ENCODE results near the gene IRF7. TPM values are rescaled to one million over a fixed set of nuclear protein-coding genes. Genes with fewer than 3 reads are reported as not detected.
"Not testable (repeated sequence)": the region's sequence is repeated elsewhere in the genome, so short reads cannot be mapped to it uniquely, and the experiment has no call there.

Gene IRF7
- polyA plus RNA-seq, 1 of the 3 experiments (the other 2 are of a cell fraction), result 6.3 TPM

DNA sequence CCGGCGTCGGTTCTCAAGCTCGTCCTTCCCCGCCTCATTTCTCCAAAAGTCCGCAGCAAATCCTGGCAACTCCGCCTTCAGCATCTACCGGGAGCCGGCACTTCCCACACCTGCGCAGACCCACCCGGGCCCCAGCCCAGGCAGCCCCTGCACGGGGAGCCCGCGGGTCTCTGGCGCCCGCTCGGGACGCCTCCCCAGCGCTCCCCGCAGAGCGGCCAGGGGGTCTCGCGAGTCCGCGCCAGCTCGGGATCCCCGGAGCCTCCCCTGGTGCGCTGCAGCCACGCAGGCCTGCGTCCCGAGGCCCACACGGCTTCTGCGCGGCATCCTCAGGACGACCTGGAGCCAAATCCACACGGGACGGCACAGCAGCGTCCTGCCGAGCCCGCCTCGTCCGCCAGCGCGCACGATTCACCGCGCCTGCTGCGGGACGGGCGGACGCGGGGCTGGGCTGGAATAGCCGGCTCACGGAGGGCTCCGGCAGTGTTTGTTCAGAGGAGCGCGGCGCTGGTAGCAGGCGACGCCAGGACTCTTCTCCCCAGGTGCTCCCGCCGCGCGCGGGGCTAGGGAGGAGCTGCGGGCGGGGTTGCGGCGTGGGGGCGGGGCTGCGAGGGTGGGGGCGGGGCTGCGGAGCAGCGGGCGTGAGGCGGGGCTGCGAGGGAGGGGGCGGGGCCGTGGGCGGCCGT is 40.3 kb downstream of the IRF7 start:
- Histone ChIP-seq H3K27ac (ENCODE audit: low read depth in 2 of 2, low read length in 1 of 2) (no peak overlapping the region; a peak in 1 of 4 replicates), H3K9me3 (no peaks in the 10 kb centered on the region), H3K9me2 (no peaks in the 10 kb centered on the region), H3K9ac (peak overlapping the region; percentile 62), H3K79me2 (ENCODE audit: insufficient read depth) (peaks cover 42% of the 10 kb centered on the region), H4K20me1 (ENCODE audit: insufficient read depth) (peaks cover 37% of the 10 kb centered on the region), H3F3A (replicated peaks; ENCODE audit: insufficient read depth) (no peaks in the 10 kb centered on the region), H3K36me3 (replicated peaks in 1 of 2; ENCODE audit: control insufficient read depth in 1 of 2, insufficient read depth in 2 of 2, low read length in 1 of 2) (no peaks in the 10 kb centered on the region), H3K4me2 (peak overlapping the region; percentile 97), H3K27me3 (ENCODE audit: insufficient read depth) (no peaks in the 10 kb centered on the region), H3K4me3 (ENCODE audit: low read depth in 2 of 2, low read length in 1 of 2) (peak overlapping the region; percentile 74 to 77), H3K4me1 (ENCODE audit: control insufficient read depth in 1 of 2, insufficient read depth in 2 of 2, low read depth in 1 of 2, low read length in 1 of 2) (peaks cover 4 to 29% of the 10 kb centered on the region in 2 experiments; a peak in 3 of 4 replicates), H2AFZ (ENCODE audit: low read depth) (peak overlapping the region; percentile 93; the same call in 1 of the 2 replicates)
- TF ChIP-seq, protein P1, sequence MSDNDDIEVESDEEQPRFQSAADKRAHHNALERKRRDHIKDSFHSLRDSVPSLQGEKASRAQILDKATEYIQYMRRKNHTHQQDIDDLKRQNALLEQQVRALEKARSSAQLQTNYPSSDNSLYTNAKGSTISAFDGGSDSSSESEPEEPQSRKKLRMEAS (IDR thresholded peaks at IDR 0.05; ENCODE audit: low read depth), result peak; percentile 56
- no peak for TF ChIP-seq JUND (IDR thresholded peaks at IDR 0.05)
- DNase-seq, result no peak
- 9% methylated on average over 26 of the region's 81 CpGs for WGBS (ENCODE audit: low lambda C conversion rate)
- POLR2A ChIA-PET, result interaction anchor here (0.7 to 1.8 kb wide), 8 partner anchors 9 to 69 kb away, joined by 3 to 14 read pairs (median 3); no protein-coding TSS in a partner anchor
- CTCF ChIA-PET, result interaction anchor here (0.6 to 1.5 kb wide), 7 partner anchors 9 to 152 kb away, joined by 3 to 5 read pairs (median 3); no protein-coding TSS in a partner anchor

DNA sequence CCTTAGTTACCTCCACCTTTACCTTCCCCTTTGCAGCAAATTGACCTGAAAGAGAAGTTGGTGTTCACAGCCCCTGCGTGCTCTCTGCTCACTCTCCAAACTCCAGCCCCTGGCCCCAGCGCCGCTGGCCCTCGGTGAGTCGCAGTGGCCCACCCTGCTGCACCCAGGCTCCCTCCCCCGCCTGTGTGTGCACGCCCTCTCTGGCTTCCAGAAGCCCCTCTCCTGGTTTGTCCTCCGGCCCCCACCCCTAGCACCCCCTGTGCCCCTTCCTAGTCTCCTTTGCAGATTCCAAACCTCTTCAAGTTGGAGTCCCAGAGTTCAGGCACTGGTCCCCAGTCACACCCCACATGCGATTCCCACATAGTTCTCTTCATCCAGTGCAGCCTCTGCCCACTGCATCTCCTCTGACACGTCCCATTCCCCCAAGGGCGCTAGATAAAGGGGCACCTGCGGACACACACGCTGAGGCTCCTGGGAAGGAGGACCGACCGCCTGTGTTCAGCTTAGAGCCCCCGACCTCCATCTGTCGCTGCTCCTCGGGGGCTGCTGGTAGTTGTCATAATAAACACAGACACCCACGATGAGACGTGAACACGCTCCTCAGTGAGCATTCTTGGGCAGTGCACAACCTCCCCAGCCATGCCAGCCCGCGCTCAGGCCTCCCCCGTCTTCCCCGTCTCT is 41.0 kb downstream of the IRF7 start:
- Histone ChIP-seq H3K79me2 (ENCODE audit: insufficient read depth) (peaks cover 35% of the 10 kb centered on the region), H3F3A (replicated peaks; ENCODE audit: insufficient read depth) (no peaks in the 10 kb centered on the region), H3K4me1 (ENCODE audit: control insufficient read depth in 1 of 2, insufficient read depth in 2 of 2, low read depth in 1 of 2, low read length in 1 of 2) (peaks cover 4 to 28% of the 10 kb centered on the region in 2 experiments; a peak in 3 of 4 replicates), H3K4me2 (peak overlapping the region; percentile 97), H3K36me3 (replicated peaks in 1 of 2; ENCODE audit: control insufficient read depth in 1 of 2, insufficient read depth in 2 of 2, low read length in 1 of 2) (no peaks in the 10 kb centered on the region), H2AFZ (ENCODE audit: low read depth) (peak overlapping the region; percentile 93; the same call in 1 of the 2 replicates), H3K9me3 (no peaks in the 10 kb centered on the region), H3K27me3 (ENCODE audit: insufficient read depth) (no peaks in the 10 kb centered on the region), H3K9me2 (no peaks in the 10 kb centered on the region), H4K20me1 (ENCODE audit: insufficient read depth) (peaks cover 31% of the 10 kb centered on the region), H3K9ac (peak overlapping the region; percentile 62), H3K4me3 (ENCODE audit: low read depth in 2 of 2, low read length in 1 of 2) (peak overlapping the region; percentile 74 to 77), H3K27ac (ENCODE audit: low read depth in 2 of 2, low read length in 1 of 2) (no peak overlapping the region)
- TF ChIP-seq ELF1 (IDR thresholded peaks at IDR 0.05) (no peak), RAD21 (IDR thresholded peaks at IDR 0.05; ENCODE audit: low read length) (no peak), MXI1 (IDR thresholded peaks at IDR 0.05; ENCODE audit: low read depth, low read length) (no peak), FOXM1 (IDR thresholded peaks at IDR 0.05; ENCODE audit: low read depth) (no peak), RFX5 (IDR thresholded peaks at IDR 0.05; ENCODE audit: low read length) (no peak), TEAD4 (IDR thresholded peaks at IDR 0.05; ENCODE audit: borderline replicate concordance, insufficient read depth) (no peak), FOSL2 (IDR thresholded peaks at IDR 0.05; ENCODE audit: borderline replicate concordance, low read depth) (no peak), YY1 (IDR thresholded peaks at IDR 0.05; ENCODE audit: low read depth) (no peak), RXRA (IDR thresholded peaks at IDR 0.05; ENCODE audit: borderline replicate concordance, low read depth) (no peak), TAF1 (IDR thresholded peaks at IDR 0.05; ENCODE audit: borderline replicate concordance, low read depth, low read length) (no peak)
- TF ChIP-seq, protein P2, sequence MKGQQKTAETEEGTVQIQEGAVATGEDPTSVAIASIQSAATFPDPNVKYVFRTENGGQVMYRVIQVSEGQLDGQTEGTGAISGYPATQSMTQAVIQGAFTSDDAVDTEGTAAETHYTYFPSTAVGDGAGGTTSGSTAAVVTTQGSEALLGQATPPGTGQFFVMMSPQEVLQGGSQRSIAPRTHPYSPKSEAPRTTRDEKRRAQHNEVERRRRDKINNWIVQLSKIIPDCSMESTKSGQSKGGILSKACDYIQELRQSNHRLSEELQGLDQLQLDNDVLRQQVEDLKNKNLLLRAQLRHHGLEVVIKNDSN (IDR thresholded peaks at IDR 0.05; ENCODE audit: borderline replicate concordance, low read depth), result no peak
- TF ChIP-seq, protein P3, sequence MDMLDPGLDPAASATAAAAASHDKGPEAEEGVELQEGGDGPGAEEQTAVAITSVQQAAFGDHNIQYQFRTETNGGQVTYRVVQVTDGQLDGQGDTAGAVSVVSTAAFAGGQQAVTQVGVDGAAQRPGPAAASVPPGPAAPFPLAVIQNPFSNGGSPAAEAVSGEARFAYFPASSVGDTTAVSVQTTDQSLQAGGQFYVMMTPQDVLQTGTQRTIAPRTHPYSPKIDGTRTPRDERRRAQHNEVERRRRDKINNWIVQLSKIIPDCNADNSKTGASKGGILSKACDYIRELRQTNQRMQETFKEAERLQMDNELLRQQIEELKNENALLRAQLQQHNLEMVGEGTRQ (IDR thresholded peaks at IDR 0.05; ENCODE audit: borderline replicate concordance, low read depth, low read length), result no peak
- TF ChIP-seq, protein P4, sequence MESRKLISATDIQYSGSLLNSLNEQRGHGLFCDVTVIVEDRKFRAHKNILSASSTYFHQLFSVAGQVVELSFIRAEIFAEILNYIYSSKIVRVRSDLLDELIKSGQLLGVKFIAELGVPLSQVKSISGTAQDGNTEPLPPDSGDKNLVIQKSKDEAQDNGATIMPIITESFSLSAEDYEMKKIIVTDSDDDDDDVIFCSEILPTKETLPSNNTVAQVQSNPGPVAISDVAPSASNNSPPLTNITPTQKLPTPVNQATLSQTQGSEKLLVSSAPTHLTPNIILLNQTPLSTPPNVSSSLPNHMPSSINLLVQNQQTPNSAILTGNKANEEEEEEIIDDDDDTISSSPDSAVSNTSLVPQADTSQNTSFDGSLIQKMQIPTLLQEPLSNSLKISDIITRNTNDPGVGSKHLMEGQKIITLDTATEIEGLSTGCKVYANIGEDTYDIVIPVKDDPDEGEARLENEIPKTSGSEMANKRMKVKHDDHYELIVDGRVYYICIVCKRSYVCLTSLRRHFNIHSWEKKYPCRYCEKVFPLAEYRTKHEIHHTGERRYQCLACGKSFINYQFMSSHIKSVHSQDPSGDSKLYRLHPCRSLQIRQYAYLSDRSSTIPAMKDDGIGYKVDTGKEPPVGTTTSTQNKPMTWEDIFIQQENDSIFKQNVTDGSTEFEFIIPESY (IDR thresholded peaks at IDR 0.05; ENCODE audit: borderline replicate concordance, low read depth), result no peak
- POLR2A ChIA-PET, result interaction anchor here (0.7 to 1.8 kb wide), 3 partner anchors 11 to 63 kb away, joined by 3 to 14 read pairs (median 3); no protein-coding TSS in a partner anchor
- CTCF ChIA-PET, result interaction anchor here (0.8 to 1.5 kb wide), 4 partner anchors 20 to 148 kb away, joined by 3 to 5 read pairs (median 4); no protein-coding TSS in a partner anchor
- DNase-seq, result no peak
- 54% methylated on average over 24 of the region's 25 CpGs for WGBS (ENCODE audit: low lambda C conversion rate)

DNA sequence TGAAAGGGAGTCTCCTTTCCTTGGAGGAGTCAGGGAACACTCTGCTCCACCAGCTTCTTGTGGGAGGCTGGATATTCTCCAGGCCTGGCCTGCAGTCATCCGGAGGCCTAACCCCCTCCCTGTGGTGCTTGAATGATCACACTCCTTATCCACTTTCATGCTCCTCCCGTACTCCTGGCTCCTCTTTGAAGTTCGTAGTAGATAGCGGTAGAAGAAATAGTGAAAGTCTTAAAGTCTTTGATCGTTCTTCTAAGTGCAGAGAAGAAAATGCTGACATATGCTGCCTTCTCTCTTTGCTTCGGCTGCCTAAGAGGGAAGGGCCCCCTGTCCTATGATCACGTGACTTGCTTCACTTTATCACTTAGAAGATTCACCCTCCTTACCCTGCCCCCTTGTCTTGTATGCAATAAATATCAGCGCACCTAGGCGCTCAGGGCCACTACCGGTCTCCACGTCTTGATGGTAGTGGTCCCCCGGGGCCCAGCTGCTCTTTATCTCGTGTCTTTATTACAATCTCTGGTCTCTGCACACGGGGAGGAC is 41.6 kb downstream of the IRF7 start:
- H3K36me3 ChIP-seq (replicated peaks in 1 of 2; ENCODE audit: control insufficient read depth in 1 of 2, insufficient read depth in 2 of 2, low read length in 1 of 2); H3K9me3 ChIP-seq; H3K27ac ChIP-seq (ENCODE audit: low read depth in 2 of 2, low read length in 1 of 2); DNase-seq; POLR2A ChIA-PET; H3K9me2 ChIP-seq; H3K27me3 ChIP-seq (ENCODE audit: insufficient read depth); H3K9ac ChIP-seq; CTCF ChIA-PET; H2AFZ ChIP-seq (ENCODE audit: low read depth); H3F3A ChIP-seq (replicated peaks; ENCODE audit: insufficient read depth): not testable (repeated sequence)
- peaks cover 24% of the 10 kb centered on the region for H4K20me1 ChIP-seq (ENCODE audit: insufficient read depth)
- H3K79me2 ChIP-seq (ENCODE audit: insufficient read depth), result peaks cover 29% of the 10 kb centered on the region
- H3K4me1 ChIP-seq (ENCODE audit: control insufficient read depth in 1 of 2, insufficient read depth in 2 of 2, low read depth in 1 of 2, low read length in 1 of 2), result peaks cover 8 to 30% of the 10 kb centered on the region in 2 experiments; a peak in 3 of 4 replicates
- WGBS (ENCODE audit: low lambda C conversion rate), result 88% methylated on average over 13 of the region's 14 CpGs
- peak overlapping the region; percentile 97 for H3K4me2 ChIP-seq
- 0 out of 4 replicates have a peak overlapping the region, but pooled peaks of 1 of the 2 experiments have one; percentile 77 for H3K4me3 ChIP-seq (ENCODE audit: low read depth in 2 of 2, low read length in 1 of 2)

Measured in SK-N-SH (cell line).